Measurements from ENCODE around the gene WSCD1. TPM values are rescaled to one million over a fixed set of nuclear protein-coding genes. Genes with fewer than 3 reads are reported as not detected.

The WSCD1 gene
- total and polyA plus RNA-seq, 12 donors, result 2.5 to 13.8 (median 4.2) TPM

DNA sequence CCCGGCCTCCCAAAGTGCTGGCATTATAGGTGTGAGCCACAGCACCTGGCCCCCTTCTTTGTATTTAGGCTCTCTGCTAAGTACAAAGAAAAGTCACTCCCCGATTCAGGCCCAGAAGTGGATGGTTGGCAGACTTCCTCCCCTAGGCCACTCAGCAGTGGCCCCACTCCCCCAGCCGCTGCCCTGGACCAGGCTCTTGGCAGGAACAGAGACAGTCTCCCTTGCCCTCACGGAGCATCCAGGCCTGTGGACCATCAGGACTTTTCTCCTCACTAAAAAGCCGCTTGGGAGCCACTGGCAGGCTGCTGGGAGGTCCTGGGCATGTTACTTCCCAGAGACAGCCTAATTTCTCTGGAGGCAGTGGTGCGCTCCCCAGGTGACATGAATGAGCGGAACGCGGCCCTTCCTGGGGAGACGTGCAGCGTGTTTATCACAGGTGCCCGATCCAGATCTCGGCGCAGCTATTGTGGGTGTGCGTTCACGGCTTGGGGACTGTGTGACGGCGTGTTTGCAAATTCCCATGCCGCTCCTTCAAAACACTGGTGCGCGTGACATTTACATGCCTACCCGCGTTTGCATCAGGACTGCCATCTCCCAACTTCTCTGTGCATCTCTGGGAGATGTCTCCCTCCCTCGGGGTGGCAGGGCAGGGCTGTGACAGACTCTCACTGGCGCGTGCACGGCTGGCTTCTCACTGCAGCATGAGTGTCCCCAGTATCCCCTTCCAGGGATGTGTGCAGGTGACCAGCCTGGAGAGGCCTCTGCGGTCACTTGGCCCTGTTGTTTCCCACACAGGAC, 16.6 kb downstream of the WSCD1 start:
- WGBS, 2 donors, result 93% methylated on average over 28 of the region's 28 CpGs
- ATAC-seq (no peak), DNase-seq (no peak)
- Histone ChIP-seq H3K4me1 (peaks cover 0 to 5% (median 0%) of the 10 kb centered on the region in 9 donors), H3K36me3 (peaks cover 0 to 1% (median 0%) of the 10 kb centered on the region in 9 donors), H3K27ac (no peak overlapping the region), H3K27me3 (no peaks in the 10 kb centered on the region), H3K4me3 (no peak overlapping the region), H3K9me3 (no peaks in the 10 kb centered on the region)
- intact Hi-C loops (cut with DNase I), result no loop called here
- TF ChIP-seq, protein P1, sequence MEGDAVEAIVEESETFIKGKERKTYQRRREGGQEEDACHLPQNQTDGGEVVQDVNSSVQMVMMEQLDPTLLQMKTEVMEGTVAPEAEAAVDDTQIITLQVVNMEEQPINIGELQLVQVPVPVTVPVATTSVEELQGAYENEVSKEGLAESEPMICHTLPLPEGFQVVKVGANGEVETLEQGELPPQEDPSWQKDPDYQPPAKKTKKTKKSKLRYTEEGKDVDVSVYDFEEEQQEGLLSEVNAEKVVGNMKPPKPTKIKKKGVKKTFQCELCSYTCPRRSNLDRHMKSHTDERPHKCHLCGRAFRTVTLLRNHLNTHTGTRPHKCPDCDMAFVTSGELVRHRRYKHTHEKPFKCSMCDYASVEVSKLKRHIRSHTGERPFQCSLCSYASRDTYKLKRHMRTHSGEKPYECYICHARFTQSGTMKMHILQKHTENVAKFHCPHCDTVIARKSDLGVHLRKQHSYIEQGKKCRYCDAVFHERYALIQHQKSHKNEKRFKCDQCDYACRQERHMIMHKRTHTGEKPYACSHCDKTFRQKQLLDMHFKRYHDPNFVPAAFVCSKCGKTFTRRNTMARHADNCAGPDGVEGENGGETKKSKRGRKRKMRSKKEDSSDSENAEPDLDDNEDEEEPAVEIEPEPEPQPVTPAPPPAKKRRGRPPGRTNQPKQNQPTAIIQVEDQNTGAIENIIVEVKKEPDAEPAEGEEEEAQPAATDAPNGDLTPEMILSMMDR (IDR thresholded peaks at IDR 0.05), result no peak

DNA sequence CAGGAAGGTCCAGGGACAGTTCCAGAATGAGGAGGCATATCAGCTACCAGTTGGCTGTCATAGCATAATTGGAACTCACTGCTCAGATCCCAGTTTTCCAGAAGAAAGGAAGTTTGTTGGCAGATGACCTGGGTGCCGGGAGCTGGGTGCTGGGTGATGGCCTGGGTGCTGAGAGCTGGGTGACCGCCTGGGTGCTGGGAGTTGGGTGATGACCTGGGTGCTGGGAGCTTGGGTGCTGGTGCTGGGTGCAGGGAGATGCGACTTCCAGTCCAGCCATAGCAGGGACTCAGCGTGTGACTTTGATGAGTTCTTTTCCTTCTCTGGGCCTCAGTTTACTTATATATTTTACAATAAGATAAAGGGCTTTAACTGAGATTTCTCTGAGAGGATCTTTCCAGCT, 18.0 kb downstream of the WSCD1 start:
- H3K4me3 ChIP-seq, result no peak overlapping the region
- no peak overlapping the region for H3K27ac ChIP-seq
- no peaks in the 10 kb centered on the region for H3K36me3 ChIP-seq
- TF ChIP-seq, protein P1 (IDR thresholded peaks at IDR 0.05), result no peak
- no peaks in the 10 kb centered on the region for H3K9me3 ChIP-seq
- intact Hi-C loops (cut with DNase I), result no loop called here
- no peaks in the 10 kb centered on the region for H3K27me3 ChIP-seq
- peaks cover 0 to 1% (median 0%) of the 10 kb centered on the region in 9 donors for H3K4me1 ChIP-seq
- ATAC-seq, result no peak
- 95 to 99% methylated on average over 4 of the region's 4 CpGs for WGBS, 2 donors
- no peak for DNase-seq

DNA sequence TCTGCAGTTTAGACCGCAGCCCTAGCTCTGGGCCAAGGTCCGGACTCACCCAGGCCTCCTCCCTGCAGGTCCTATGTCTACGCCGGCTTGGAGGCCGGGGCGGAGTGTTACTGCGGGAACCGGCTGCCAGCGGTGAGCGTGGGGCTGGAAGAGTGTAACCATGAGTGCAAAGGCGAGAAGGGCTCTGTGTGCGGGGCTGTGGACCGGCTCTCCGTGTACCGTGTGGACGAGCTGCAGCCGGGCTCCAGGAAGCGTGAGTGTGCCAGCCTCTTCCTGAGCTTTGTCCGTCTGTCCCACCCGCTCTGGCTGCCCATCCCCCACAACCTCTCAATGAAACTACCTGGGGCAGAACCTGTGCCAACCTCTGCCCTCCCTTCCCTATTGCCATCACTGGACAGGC, 20.1 kb downstream of the WSCD1 start:
- WGBS, 2 donors, result 91% methylated on average over 20 of the region's 20 CpGs
- TF ChIP-seq, protein P1 (IDR thresholded peaks at IDR 0.05), result no peak
- ATAC-seq (no peak), DNase-seq (no peak)
- no peaks in the 10 kb centered on the region for H3K4me1 ChIP-seq
- no peaks in the 10 kb centered on the region for H3K27me3 ChIP-seq
- no peaks in the 10 kb centered on the region for H3K9me3 ChIP-seq
- H3K36me3 ChIP-seq, result no peaks in the 10 kb centered on the region
- intact Hi-C loops (cut with DNase I), result loop anchor here in 1 of 10 donors (10.0 kb wide), 2 partner anchors 65 to 235 kb away; no protein-coding TSS in a partner anchor
- no peak overlapping the region for H3K27ac ChIP-seq
- H3K4me3 ChIP-seq, result no peak overlapping the region

DNA sequence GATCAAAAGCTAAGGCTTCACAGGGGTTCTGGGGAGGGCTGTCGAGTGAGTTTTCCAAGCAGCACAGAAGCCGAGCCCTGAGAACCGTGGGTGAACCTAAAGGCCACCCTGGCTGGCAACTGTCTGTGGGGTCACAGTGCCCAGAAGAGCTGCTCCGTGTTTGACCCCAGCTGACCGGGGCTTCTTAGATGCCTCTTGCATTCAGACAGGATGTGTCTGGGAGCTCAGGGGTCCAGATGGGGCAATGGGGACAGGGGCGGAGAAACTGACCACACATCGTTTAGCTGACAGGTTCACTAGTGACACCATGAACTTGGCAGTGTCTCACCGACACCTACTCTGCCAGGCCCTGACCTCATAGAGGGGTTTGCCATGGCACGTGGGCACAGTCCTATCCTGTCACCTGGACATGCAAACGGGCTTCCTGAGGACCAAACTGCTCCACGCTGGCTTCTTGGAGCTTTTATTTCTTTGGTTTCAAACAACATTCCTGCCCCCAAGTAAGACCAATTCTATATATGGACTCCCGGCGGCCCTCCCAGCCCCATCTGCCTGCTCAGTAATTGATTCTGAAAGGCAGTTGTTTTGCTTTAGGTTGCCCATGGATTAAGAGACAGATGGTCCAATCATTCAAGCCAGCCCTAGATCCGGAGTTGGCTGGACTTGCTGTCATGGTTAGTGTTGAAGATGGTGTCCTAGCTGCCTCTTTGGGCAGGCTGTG, 22.2 kb downstream of the WSCD1 start:
- intact Hi-C loops (cut with DNase I), result loop anchor here in 1 of 10 donors (10.0 kb wide), 2 partner anchors 62 to 232 kb away; no protein-coding TSS in a partner anchor
- ATAC-seq (no peak), DNase-seq (no peak)
- Histone ChIP-seq H3K27ac (no peak overlapping the region), H3K27me3 (no peaks in the 10 kb centered on the region), H3K36me3 (no peaks in the 10 kb centered on the region), H3K9me3 (no peaks in the 10 kb centered on the region), H3K4me1 (peaks cover 0 to 6% (median 0%) of the 10 kb centered on the region in 9 donors), H3K4me3 (no peak overlapping the region)
- 91 to 92% methylated on average over 14 of the region's 14 CpGs for WGBS, 2 donors
- TF ChIP-seq, protein P1 (IDR thresholded peaks at IDR 0.05), result no peak

Measured in heart right ventricle (tissue), 16 donors.